GM12872 (cell line): ENCODE measurements around the gene ABCB11.

ENCODE experiments used
- TF ChIP-seq, protein P1 (sequence below): IDR thresholded peaks from 3 replicates; pipeline ENCODE4 v1.5.1; 2011; ENCODE audit warnings: low read depth, mild to moderate bottlenecking, low read length, moderate library complexity; ENCODE audit not compliant: insufficient read depth

Gene ABCB11

DNA sequence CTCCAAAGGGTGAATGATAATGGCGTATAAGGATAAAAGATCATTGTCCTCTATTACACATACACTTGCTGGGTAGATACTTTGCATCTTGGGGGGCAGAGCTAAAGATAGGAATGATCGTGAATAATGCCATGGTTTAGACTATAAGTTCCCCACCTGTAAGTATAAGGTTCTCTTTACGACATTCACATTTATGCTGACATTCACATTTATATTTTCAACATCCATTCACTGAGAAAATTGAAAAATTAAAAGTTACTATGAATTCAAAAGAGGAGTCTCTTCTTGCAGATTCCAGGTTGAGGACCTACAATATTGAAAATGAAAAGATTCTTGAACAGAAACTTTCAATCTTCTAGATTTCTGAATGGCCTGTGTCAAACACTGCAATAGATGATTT, 138.8 kb downstream of the ABCB11 start:
- TF ChIP-seq, protein P1, sequence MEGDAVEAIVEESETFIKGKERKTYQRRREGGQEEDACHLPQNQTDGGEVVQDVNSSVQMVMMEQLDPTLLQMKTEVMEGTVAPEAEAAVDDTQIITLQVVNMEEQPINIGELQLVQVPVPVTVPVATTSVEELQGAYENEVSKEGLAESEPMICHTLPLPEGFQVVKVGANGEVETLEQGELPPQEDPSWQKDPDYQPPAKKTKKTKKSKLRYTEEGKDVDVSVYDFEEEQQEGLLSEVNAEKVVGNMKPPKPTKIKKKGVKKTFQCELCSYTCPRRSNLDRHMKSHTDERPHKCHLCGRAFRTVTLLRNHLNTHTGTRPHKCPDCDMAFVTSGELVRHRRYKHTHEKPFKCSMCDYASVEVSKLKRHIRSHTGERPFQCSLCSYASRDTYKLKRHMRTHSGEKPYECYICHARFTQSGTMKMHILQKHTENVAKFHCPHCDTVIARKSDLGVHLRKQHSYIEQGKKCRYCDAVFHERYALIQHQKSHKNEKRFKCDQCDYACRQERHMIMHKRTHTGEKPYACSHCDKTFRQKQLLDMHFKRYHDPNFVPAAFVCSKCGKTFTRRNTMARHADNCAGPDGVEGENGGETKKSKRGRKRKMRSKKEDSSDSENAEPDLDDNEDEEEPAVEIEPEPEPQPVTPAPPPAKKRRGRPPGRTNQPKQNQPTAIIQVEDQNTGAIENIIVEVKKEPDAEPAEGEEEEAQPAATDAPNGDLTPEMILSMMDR: no peak

DNA sequence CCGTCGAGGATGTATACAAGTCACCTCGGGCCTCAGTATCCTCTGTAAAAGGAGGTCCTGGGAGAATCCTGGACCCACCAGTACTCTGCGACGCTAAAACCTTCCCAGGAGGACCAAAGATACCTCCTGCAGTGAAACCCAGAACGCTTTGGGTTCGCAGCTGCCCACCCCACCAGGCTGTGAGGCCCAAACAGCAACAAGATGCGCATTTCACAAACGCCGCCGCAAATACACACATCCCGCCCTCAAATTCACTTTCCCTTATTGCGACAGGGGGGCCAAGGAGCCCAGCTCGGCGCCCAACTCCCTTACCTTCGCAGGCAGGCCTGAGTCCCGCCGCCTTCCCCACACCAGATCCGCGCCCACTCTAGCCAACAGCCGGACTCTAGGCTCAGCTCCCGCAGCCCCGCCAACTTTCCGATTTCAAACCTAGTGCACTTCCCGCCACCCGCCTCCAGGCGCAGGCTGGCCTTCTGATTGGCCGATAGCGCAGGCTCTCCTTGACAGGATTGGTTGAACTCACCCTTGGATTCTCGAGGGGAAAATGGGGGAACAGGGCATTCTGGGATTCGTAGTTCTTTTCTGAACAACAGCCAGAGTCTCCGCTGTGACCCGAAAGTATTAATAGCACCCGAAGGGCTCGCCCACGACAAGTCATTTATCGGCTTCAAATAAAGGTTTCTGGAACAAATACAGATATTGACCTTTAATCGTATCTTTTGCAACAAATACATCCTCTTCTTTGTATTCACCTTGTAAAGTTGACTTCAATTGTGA, 140.9 kb downstream of the ABCB11 start, which contains the start of gene SPC25:
SPC25 (minus strand) TSS at position 425 of the 777 bp plus-strand sequence. CDS start 911 bp downstream, outside the sequence.
- TF ChIP-seq, protein P1: no peak

DNA sequence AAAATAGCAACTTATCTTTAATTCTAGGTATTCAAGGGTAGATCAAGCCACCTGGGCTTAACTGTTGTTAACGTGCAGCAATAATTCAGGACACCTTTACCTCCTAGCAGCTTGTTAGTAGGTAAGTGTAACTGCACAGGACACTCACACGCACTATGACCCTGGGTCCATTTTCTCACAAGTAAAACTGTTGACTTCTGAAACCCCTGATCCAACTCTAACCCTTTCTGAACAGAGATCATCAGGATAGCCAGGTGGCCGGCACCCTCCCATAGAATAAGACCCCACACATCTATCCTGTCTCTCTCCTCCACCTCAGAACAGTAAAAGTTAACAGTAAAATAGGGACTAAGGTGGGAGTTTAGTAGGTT, 141.5 kb downstream of the ABCB11 start:
- TF ChIP-seq, protein P1: no peak

DNA sequence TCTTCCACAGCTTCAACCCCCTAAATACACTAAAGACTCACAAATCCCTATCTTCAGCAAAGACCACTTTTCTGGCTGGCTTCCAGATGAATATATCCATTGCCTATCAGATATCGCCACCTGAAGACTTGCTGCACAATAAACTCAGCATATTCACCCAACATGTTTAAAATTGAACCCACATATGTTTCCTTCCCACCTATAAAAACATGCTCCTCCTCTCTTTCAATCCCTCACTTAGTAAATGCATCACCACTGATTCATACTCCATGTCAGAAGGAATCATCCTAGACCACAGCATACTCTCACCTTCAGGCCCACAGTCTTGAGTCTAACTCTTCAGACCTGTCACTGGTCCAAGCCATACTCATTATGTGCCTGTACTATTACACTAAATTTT, 146.1 kb downstream of the ABCB11 start:
- TF ChIP-seq, protein P1: no peak

DNA sequence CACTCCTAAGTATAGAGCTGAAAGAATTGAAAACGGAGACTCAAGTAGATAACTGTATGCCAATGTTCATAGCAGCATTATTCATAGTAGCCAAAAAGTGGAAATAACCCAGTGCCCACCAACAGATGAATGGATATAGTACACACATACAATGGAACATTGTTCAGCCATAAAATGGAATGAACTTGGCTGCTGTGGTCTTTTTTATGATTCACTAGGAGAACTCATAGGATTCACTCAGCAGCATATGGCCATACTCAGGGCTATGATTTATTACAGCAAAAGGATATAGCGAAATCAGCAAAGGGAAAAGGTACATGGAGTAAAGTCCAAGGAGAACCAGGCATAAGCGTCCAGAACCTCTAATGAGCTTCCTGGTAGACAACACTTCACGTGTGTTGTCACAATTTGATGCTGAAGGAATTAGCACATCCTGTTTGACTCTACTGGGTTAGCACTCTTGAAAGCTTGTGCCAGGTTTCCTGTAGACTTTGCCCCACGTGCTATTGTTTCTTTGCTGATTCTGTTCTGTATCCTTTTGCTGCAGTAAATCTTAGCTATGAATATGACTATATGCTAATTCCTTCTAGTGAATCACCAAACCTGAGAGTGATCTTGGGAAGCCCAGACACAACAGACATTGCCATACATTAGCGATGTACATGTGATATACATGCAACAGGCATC, 156.6 kb downstream of the ABCB11 start:
- TF ChIP-seq, protein P1: no peak
